ENCODE results near the gene TPD52L1.

DNA sequence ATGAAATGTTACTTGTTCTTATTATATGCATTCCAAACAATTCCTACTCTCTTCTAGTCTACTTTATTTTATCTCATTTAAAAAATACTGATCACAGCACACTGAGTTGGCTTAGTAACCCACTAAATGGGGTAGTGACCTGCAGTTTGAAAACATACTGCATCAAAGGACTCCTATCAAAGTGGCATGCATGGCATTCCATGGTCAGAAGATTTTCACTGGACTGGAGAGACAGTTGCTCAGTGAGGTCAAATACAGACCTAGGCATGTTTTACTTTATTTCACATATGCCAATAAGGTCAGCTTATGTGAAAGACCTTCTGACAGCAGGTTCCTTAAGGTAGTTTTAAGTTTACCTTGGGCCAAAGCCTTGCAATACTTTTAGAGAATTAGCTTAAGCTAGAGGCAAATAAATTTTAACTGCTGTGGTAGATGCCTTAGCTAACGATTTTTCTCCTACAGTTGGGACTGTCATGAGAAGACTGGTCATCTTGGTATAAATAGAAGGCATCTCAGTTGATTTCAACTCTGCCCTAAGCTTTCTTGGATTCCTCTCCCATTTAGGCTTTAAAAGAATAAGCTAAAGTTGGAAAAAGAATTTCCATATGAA lies 35.1 kb downstream of the TPD52L1 start:
- TF ChIP-seq, protein P1, sequence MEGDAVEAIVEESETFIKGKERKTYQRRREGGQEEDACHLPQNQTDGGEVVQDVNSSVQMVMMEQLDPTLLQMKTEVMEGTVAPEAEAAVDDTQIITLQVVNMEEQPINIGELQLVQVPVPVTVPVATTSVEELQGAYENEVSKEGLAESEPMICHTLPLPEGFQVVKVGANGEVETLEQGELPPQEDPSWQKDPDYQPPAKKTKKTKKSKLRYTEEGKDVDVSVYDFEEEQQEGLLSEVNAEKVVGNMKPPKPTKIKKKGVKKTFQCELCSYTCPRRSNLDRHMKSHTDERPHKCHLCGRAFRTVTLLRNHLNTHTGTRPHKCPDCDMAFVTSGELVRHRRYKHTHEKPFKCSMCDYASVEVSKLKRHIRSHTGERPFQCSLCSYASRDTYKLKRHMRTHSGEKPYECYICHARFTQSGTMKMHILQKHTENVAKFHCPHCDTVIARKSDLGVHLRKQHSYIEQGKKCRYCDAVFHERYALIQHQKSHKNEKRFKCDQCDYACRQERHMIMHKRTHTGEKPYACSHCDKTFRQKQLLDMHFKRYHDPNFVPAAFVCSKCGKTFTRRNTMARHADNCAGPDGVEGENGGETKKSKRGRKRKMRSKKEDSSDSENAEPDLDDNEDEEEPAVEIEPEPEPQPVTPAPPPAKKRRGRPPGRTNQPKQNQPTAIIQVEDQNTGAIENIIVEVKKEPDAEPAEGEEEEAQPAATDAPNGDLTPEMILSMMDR (IDR thresholded peaks at IDR 0.05; ENCODE audit: low read depth, low read length) = no peak
- no peak for TF ChIP-seq EZH2phosphoT487 (IDR thresholded peaks at IDR 0.05; ENCODE audit: low read depth)

All from OCI-LY3 (cell line).